Fibroblast of gingiva (primary cell): ENCODE data around the gene GFOD1.

ENCODE experiments used
- DNase-seq: peaks from one replicate; pipeline ENCODE4 v3.0.0-alpha.2; 2011; ENCODE audit warnings: low read depth

Gene GFOD1

GRCh38 chr6:13315896-13316295 lies 171.5 kb downstream of the GFOD1 start:
- DNase-seq, result no peak

DNA sequence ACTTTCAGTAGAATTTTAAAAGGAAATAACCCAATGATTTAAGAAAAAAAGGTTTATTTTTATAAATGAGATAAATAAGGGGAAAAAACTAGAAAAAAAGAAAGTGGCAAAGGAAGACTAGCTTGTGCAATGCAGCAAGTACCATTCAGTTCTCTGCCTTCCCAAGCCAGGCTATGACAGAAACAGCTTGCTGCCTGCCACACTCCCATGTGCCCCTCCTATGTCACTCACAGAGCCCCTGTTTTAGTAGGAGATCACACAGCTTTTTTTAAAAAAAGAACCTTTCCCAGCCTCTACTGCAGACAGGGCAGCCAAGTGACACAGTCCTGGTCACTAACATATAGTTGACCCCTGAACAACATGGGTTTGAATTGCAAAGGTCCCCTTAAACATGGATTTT lies 172.6 kb downstream of the GFOD1 start:
- no peak for DNase-seq

DNA sequence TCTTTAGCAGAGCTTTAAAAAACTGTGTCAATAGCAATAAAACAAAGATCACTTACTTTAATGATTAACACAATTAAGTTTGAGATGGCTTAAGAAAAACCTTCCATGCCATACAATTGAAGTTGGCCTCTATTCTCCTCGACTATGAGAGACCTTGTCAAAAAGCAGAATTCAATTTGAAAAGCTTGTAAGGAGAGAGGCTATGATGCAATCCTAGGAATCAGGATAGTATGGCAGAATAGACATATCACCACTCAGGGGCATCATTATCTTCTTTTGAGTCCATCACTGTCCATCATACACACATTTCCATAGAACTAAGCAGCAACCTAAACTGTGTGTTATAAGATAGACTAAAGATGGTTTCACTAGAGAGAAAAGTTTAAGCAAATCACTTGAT lies 176.2 kb downstream of the GFOD1 start:
- no peak for DNase-seq

DNA sequence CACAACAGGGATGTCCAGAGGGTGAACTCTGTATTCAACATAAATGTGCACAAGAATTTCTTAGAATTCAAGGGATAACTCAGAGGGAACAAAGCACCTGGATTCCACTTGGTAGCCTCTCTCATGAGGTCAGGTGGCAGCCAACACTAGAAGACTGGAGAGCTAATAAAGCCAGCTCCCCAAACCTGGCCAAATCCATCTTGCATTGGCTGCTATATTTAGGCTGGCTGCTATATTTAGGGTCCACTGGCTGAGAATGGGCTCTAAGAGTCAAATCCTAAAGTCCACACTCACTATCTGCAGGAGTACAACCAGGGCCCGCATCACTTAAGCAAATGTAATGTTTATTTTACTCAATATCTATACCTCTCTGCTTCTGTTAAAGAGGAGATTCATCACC lies 179.1 kb downstream of the GFOD1 start:
- DNase-seq, result no peak
